22Rv1 (cell line): ENCODE data around the gene GGT1.

Experiments
- ZFX ChIP-seq: fragments of 450-650 bp; IDR thresholded peaks from 2 replicates; pipeline ENCODE4 v1.6.1; 2017; ENCODE audit warnings: antibody characterized with exemption, borderline replicate concordance
- TF ChIP-seq, protein P1 (sequence below): fragments of 450-650 bp; IDR thresholded peaks from 2 replicates; pipeline ENCODE4 v1.5.1; 2017; ENCODE audit warnings: mild to moderate bottlenecking

DNA sequence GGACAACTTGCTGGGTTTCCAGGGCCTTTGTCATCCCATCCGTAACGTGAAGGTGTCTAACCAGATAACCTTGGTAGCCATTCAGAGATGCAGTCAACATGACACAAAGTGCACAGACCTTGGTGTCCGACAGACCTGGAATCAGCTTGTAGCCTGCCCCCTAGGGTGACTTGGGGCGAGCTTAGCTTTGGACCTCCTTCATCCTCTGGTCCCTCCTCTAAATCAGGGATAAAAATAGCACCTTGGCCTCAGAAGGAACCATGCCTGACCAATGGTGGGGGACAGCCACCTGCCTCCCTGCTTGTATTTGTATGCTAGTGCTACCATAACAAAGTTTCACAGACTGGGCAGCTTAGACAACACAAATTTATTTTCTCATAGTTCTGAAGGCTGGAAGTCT lies 43.5 kb upstream of the GGT1 start:
- TF ChIP-seq, protein P1, sequence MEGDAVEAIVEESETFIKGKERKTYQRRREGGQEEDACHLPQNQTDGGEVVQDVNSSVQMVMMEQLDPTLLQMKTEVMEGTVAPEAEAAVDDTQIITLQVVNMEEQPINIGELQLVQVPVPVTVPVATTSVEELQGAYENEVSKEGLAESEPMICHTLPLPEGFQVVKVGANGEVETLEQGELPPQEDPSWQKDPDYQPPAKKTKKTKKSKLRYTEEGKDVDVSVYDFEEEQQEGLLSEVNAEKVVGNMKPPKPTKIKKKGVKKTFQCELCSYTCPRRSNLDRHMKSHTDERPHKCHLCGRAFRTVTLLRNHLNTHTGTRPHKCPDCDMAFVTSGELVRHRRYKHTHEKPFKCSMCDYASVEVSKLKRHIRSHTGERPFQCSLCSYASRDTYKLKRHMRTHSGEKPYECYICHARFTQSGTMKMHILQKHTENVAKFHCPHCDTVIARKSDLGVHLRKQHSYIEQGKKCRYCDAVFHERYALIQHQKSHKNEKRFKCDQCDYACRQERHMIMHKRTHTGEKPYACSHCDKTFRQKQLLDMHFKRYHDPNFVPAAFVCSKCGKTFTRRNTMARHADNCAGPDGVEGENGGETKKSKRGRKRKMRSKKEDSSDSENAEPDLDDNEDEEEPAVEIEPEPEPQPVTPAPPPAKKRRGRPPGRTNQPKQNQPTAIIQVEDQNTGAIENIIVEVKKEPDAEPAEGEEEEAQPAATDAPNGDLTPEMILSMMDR = no peak
- no peak for TF ChIP-seq ZFX
